ENCODE measurements around the gene METTL22.

Gene METTL22

GRCh38 chr16:8696880-8697279, 75.4 kb downstream of the METTL22 start:
- TF ChIP-seq ZFX (IDR thresholded peaks at IDR 0.05; ENCODE audit: borderline replicate concordance): no peak
- TF ChIP-seq, protein P1, sequence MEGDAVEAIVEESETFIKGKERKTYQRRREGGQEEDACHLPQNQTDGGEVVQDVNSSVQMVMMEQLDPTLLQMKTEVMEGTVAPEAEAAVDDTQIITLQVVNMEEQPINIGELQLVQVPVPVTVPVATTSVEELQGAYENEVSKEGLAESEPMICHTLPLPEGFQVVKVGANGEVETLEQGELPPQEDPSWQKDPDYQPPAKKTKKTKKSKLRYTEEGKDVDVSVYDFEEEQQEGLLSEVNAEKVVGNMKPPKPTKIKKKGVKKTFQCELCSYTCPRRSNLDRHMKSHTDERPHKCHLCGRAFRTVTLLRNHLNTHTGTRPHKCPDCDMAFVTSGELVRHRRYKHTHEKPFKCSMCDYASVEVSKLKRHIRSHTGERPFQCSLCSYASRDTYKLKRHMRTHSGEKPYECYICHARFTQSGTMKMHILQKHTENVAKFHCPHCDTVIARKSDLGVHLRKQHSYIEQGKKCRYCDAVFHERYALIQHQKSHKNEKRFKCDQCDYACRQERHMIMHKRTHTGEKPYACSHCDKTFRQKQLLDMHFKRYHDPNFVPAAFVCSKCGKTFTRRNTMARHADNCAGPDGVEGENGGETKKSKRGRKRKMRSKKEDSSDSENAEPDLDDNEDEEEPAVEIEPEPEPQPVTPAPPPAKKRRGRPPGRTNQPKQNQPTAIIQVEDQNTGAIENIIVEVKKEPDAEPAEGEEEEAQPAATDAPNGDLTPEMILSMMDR (IDR thresholded peaks at IDR 0.05): no peak
- no peak overlapping the region for H3K27ac ChIP-seq

DNA sequence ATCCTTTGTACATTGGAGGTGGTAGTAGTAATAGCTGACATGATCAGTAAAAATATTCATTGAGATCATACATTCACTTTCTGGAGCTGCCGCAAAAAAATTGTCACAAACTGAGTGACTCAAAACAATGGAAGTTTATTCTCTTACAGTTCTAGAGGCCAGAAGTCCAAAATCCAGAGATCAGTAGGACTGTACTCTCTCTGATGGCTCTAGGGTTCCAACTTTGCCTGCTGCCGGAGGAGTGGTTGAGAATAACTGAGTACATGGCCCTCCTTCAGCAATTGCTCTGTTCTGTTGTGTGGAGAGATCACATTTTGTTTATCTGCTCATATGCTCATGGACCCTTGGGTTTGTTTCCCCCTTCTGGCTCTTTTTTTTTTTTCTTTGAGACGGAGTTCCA, 76.5 kb downstream of the METTL22 start:
- no peak for TF ChIP-seq ZFX (IDR thresholded peaks at IDR 0.05; ENCODE audit: borderline replicate concordance)
- TF ChIP-seq, protein P1 (IDR thresholded peaks at IDR 0.05): no peak
- no peak overlapping the region for H3K27ac ChIP-seq

Measured in 22Rv1 (cell line).